Esophagus squamous epithelium (tissue), 5 donors: Measurements from ENCODE around the gene PIWIL4. TPM values are rescaled to one million over a fixed set of nuclear protein-coding genes. Genes with fewer than 3 reads are reported as not detected.

Experiments used
- DNase-seq: peaks from one replicate; lab custom pipeline; 2025; lab: John Stamatoyannopoulos, UW
- H3K27ac ChIP-seq, 4 donors: fragments of 200-600 bp; sonication (generic); one replicate each; pipeline ENCODE4 v1.5.1; 2016 to 2019; ENCODE audit warnings: mild to moderate bottlenecking in 1 of 4
- H3K27me3 ChIP-seq, 4 donors: fragments of 200-600 bp; sonication (generic); 1 replicate in 3 of 4; 2 replicates in 1 of 4; pipeline versions ENCODE4 v1.5.1 to v1.6.0; 2017 to 2021; ENCODE audit warnings: antibody characterized with exemption in 1 of 4
- H3K36me3 ChIP-seq, 3 donors: fragments of 200-600 bp; sonication (generic); one replicate each; pipeline ENCODE4 v1.5.1; 2016 to 2019
- H3K4me1 ChIP-seq, 3 donors: fragments of 200-600 bp; sonication (generic); one replicate each; pipeline ENCODE4 v1.5.1; 2017 to 2019
- H3K4me3 ChIP-seq, 4 donors: fragments of 200-600 bp; sonication (generic); 1 replicate in 3 of 4; 2 replicates in 1 of 4; pipeline ENCODE4 v1.5.1; 2016 to 2019; ENCODE audit warnings: mild to moderate bottlenecking in 2 of 4, moderate library complexity in 1 of 4
- H3K9me3 ChIP-seq, 3 donors: fragments of 200-600 bp; sonication (generic); one replicate each; pipeline ENCODE4 v1.5.1; 2016 to 2019
- POLR2A ChIP-seq, 4 donors: fragments of 450-650 bp; IDR thresholded peaks; one replicate each; pipeline ENCODE4 v1.6.1; 2017; ENCODE audit warnings: antibody characterized with exemption in 4 of 4, mild to moderate bottlenecking in 4 of 4, moderate library complexity in 3 of 4
- WGBS, 2 donors: methylation state at CpG; one replicate each; pipeline ENCODE4 v1.1.5; 2018; 5-methylcytosine and 5-hydroxymethylcytosine counted together
- intact Hi-C: fragments of 100-400 bp; cut with DNase I; formaldehyde crosslinking; loops from one replicate; pipeline ENCODE4 v1.15.0; 2022
- total RNA-seq, 4 donors: library from RNA; depleted of rRNA; stranded (reverse); fragments of >200 nt; gene quantifications; one replicate each; pipeline ENCODE4 v1.1.0, GENCODE V29; 2016
- TF ChIP-seq, protein P1 (sequence below), 6 experiments: fragments of 450-650 bp in 4 of 6; fragments of 200-600 bp in 2 of 6; sonication (generic) in 2 of 6; IDR thresholded peaks; one replicate each; pipeline ENCODE4 v1.5.1; 2016 to 2019; ENCODE audit warnings: antibody characterized with exemption in 6 of 6, mild to moderate bottlenecking in 4 of 6, moderate library complexity in 4 of 6
- donor health status: DM: yes; HTN: yes; CAD: no.

PIWIL4 gene
- total RNA-seq, 4 donors from 2014 or later: 0.18 to 3.1 (median 2.0) TPM

DNA sequence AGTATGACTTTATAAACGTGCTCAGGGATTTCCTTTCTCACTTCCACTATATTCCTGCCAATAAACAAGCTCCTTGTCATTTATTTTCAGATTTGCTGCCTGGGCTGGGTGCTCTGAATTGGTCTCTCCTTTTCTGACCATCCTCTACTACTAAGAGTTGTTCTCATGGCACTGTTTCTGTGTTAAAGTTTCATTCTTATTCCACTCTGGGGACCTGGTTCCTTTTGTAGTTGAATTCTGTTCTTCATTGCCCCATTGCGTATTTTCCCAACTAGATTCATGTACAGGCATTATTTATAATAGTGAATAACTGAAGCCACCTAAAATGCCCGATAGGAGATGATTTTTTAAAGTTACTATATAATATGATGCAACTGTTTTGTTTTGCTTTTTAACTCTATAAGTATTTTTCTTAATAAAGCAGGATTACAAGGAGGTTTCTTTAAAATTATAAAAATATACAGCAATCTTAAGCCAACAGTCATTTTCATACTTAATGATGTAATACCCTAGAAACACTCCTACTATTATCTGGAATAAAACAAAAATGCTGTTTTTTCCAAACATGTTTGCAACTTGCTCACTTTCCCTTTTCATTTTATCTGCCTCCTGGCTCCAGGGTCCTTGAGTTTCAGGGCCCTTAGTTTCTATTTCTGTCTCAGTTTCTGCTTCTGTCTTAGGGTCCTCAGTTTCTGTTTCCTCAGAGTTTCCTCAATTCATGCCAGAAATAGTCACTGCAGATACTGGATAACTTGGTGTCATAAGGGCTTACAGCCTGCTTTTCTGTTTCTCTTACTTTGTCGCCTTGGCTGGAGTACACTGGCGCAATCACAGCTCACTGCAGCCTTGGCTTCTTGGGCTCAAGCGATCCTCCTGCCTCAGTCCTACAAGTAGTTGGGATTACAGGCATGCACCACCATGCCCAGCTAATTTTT, 33.2 kb upstream of the PIWIL4 start:
- TF ChIP-seq, protein P1, sequence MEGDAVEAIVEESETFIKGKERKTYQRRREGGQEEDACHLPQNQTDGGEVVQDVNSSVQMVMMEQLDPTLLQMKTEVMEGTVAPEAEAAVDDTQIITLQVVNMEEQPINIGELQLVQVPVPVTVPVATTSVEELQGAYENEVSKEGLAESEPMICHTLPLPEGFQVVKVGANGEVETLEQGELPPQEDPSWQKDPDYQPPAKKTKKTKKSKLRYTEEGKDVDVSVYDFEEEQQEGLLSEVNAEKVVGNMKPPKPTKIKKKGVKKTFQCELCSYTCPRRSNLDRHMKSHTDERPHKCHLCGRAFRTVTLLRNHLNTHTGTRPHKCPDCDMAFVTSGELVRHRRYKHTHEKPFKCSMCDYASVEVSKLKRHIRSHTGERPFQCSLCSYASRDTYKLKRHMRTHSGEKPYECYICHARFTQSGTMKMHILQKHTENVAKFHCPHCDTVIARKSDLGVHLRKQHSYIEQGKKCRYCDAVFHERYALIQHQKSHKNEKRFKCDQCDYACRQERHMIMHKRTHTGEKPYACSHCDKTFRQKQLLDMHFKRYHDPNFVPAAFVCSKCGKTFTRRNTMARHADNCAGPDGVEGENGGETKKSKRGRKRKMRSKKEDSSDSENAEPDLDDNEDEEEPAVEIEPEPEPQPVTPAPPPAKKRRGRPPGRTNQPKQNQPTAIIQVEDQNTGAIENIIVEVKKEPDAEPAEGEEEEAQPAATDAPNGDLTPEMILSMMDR (IDR thresholded peaks at IDR 0.05): no peak
- TF ChIP-seq POLR2A (IDR thresholded peaks at IDR 0.05): no peak
- no peaks in the 10 kb centered on the region for H3K27me3 ChIP-seq
- DNase-seq: no peak
- 56 to 71% methylated on average over 6 of the region's 6 CpGs for WGBS, 2 donors
- H3K27ac ChIP-seq: no peak overlapping the region
- intact Hi-C loops: no loop called here
- no peaks in the 10 kb centered on the region for H3K36me3 ChIP-seq
- H3K4me1 ChIP-seq: peaks cover 0 to 18% (median 3%) of the 10 kb centered on the region in 3 donors
- no peaks in the 10 kb centered on the region for H3K9me3 ChIP-seq
- H3K4me3 ChIP-seq: no peak overlapping the region

DNA sequence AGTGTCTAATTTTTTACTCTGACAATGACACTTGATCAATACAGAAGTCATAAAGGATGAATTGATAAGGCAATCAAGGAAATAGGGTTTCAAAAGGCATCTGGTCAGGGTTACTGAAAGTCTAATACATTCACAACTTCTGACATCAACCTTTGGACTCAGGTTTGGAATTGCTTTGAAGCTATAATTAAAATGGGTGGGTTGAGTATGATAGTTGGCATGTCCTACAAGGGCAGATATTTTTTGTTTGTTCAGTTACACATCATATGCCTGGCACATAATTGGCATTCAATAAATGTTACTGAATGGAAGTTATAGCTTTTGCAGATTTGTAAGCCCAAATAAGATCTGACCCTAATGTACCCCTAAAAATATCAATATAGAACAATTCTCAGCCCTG, 30.8 kb upstream of the PIWIL4 start:
- TF ChIP-seq, protein P1 (IDR thresholded peaks at IDR 0.05): no peak
- no peak for TF ChIP-seq POLR2A (IDR thresholded peaks at IDR 0.05)
- Histone ChIP-seq H3K4me1 (peaks cover 0 to 34% (median 3%) of the 10 kb centered on the region in 3 donors), H3K9me3 (no peaks in the 10 kb centered on the region), H3K27me3 (no peaks in the 10 kb centered on the region), H3K36me3 (no peaks in the 10 kb centered on the region), H3K27ac (no peak overlapping the region), H3K4me3 (no peak overlapping the region)
- DNase-seq: no peak
- intact Hi-C loops: no loop called here

DNA sequence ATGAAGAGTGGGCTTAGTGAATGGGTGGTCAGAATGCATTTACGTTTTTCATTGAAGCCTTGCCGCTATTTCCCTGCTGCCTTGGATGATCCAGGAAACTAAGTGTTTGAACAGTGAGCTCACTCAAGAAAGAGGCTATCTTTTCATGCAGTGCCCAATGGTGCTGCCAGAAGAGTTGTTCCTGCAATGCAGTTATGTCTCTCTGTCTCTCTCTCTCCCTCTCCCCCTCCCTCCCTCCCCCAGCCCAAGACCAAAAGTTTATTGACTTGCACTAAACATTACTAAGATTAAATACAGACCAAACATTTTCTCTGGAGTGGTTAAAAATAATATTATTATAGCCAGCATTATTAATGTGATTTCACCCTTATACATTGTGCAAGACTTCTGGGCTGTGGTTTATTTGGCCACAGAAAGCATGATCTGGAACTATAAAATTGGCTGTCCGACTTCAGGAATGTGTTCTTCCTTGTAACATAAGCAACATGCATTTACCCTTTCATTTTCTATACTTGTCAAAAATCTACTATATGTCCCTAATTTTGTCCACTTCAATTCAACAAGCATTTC, 30.1 kb upstream of the PIWIL4 start:
- Histone ChIP-seq H3K27me3 (no peaks in the 10 kb centered on the region), H3K27ac (peak overlapping the region in 2 of 4 donors; percentile 12 to 14), H3K9me3 (no peaks in the 10 kb centered on the region), H3K4me3 (no peak overlapping the region), H3K36me3 (no peaks in the 10 kb centered on the region), H3K4me1 (peaks cover 0 to 34% (median 3%) of the 10 kb centered on the region in 3 donors)
- 37 to 50% methylated on average over 3 of the region's 3 CpGs for WGBS, 2 donors
- DNase-seq: no peak
- intact Hi-C loops: no loop called here
- TF ChIP-seq, protein P1 (IDR thresholded peaks at IDR 0.05): no peak
- TF ChIP-seq POLR2A (IDR thresholded peaks at IDR 0.05): no peak

DNA sequence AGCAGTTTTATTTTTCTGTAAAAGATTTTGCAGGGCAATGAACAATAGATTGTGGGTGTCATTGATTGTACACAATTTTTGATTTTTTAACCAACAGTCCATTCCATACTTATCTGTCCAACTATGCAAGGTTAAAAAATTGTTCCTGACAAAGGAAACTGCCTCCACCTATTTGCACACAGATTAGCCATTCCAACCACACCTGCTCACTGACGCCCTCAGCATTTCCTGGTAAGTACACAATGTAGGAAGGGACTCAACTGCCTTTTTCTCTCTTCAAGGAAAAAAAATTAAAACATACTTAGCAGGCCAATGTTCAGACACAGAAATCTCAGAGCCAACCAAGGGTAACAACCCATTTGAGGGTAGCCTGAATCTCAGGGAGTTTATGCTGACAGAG, 27.7 kb upstream of the PIWIL4 start:
- 18 to 21% methylated on average over 1 of the region's 1 CpG for WGBS, 2 donors
- no peaks in the 10 kb centered on the region for H3K27me3 ChIP-seq
- no peak overlapping the region for H3K4me3 ChIP-seq
- intact Hi-C loops: no loop called here
- peak overlapping the region in 3 of 4 donors; percentile 32 to 76 (median 72) for H3K27ac ChIP-seq
- no peak for DNase-seq
- peaks cover 0 to 52% (median 8%) of the 10 kb centered on the region in 3 donors for H3K4me1 ChIP-seq
- H3K36me3 ChIP-seq: no peaks in the 10 kb centered on the region
- TF ChIP-seq, protein P1 (IDR thresholded peaks at IDR 0.05): no peak
- TF ChIP-seq POLR2A (IDR thresholded peaks at IDR 0.05): no peak
- no peaks in the 10 kb centered on the region for H3K9me3 ChIP-seq
